Hepatocyte (in vitro differentiated cells): ENCODE data around the gene CDKN2A.

Experiments used
- CTCF ChIP-seq: fragments of 200-600 bp; sonication (generic); IDR thresholded peaks from 2 replicates; pipeline ENCODE4 v1.5.1; 2016; ENCODE audit warnings: antibody characterized with exemption, mild to moderate bottlenecking; ENCODE audit not compliant: poor library complexity
- EZH2 ChIP-seq: fragments of 200-600 bp; sonication (generic); IDR thresholded peaks from 2 replicates; pipeline ENCODE4 v1.6.1; 2016; ENCODE audit warnings: antibody characterized with exemption, mild to moderate bottlenecking, borderline replicate concordance

- no peak for TF ChIP-seq CTCF
- no peak for TF ChIP-seq EZH2
Measured at GRCh38 chr9:21998026-21998425, 3.8 kb upstream of the CDKN2A start.
